K562 (cell line): Measurements from ENCODE around the gene ZSWIM8. TPM values are rescaled to one million over a fixed set of nuclear protein-coding genes. Genes with fewer than 3 reads are reported as not detected.

Experiments
- CBFA2T2 ChIP-seq: fragments of 450-650 bp; conservative IDR thresholded peaks from 2 replicates; pipeline ENCODE4 v1.6.1; 2017; ENCODE audit warnings: mild to moderate bottlenecking
- CTBP1 ChIP-seq: fragments of 450-650 bp; IDR thresholded peaks from 2 replicates; pipeline ENCODE4 v1.6.1; 2016; ENCODE audit warnings: borderline replicate concordance
- CXXC5 ChIP-seq: fragments of 250-450 bp; sonication (Bioruptor Pico); IDR thresholded peaks from 2 replicates; pipeline ENCODE4 v1.8.0; 2022; ENCODE audit warnings: inconsistent platforms, mild to moderate bottlenecking, moderate library complexity
- EP300 ChIP-seq: IDR thresholded peaks from 2 replicates; pipeline ENCODE4 v1.6.1; 2012; ENCODE audit warnings: low read length, improper control_type of control experiment
- ETV6 ChIP-seq, 3 experiments: fragments of 150-350 bp in 1 of 3; sonication (generic) in 1 of 3; formaldehyde crosslinking in 1 of 3; IDR thresholded peaks; 2 replicates each; pipeline versions ENCODE4 v1.6.1 to v1.8.0; 2014 to 2022; ENCODE audit warnings: borderline replicate concordance in 2 of 3, low read depth in 2 of 3, antibody characterized with exemption in 1 of 3, low read length in 1 of 3, mild to moderate bottlenecking in 1 of 3, missing genetic modification reagents in 1 of 3
- ID3 ChIP-seq, 2 experiments: fragments of 250-450 bp in 1 of 2; fragments of 450-650 bp in 1 of 2; sonication (Bioruptor Pico) in 1 of 2; IDR thresholded peaks; 2 replicates each; pipeline versions ENCODE4 v1.6.1 to v1.8.0; 2016 to 2021; ENCODE audit warnings: mild to moderate bottlenecking in 2 of 2, moderate library complexity in 2 of 2, missing compliant biosample characterization in 1 of 2, missing genetic modification characterization in 1 of 2
- JUN ChIP-seq, 2 experiments: sonication (generic) in 1 of 2; formaldehyde crosslinking in 1 of 2; IDR thresholded peaks; 2 replicates each; pipeline versions ENCODE4 v1.6.1 to v1.8.0; 2012 to 2022; ENCODE audit warnings: borderline replicate concordance in 2 of 2, mild to moderate bottlenecking in 2 of 2, improper control_type of control experiment in 1 of 2, low read depth in 1 of 2, low read length in 1 of 2, missing genetic modification reagents in 1 of 2
- L3MBTL2 ChIP-seq: fragments of 450-650 bp; IDR thresholded peaks from 2 replicates; pipeline ENCODE4 v1.6.1; 2016; ENCODE audit warnings: mild to moderate bottlenecking, moderate library complexity
- MBD2 ChIP-seq: sonication (generic); IDR thresholded peaks from 2 replicates; pipeline ENCODE4 v1.6.1; 2016; ENCODE audit warnings: low read depth, borderline replicate concordance
- MECOM ChIP-seq: fragments of 250-450 bp; sonication (Bioruptor Pico); IDR thresholded peaks from 2 replicates; pipeline ENCODE4 v1.8.0; 2022; ENCODE audit warnings: inconsistent platforms
- MYC ChIP-seq, 2 experiments: fragments of 250-450 bp in 1 of 2; sonication (Bioruptor Pico) in 1 of 2; IDR thresholded peaks; 2 replicates each; pipeline versions ENCODE4 v1.5.1 to v1.6.1; 2012 to 2021; ENCODE audit warnings: low read depth in 2 of 2, borderline replicate concordance in 1 of 2, improper control_type of control experiment in 1 of 2, low read length in 1 of 2, mild to moderate bottlenecking in 1 of 2, moderate library complexity in 1 of 2
- NCOR1 ChIP-seq: fragments of 450-650 bp; IDR thresholded peaks from 2 replicates; pipeline ENCODE4 v1.6.1; 2016; ENCODE audit warnings: mild to moderate bottlenecking, moderate library complexity
- NR2F6 ChIP-seq: fragments of 450-650 bp; formaldehyde crosslinking; IDR thresholded peaks from 2 replicates; pipeline ENCODE4 v1.4.0; 2020; ENCODE audit warnings: mild to moderate bottlenecking
- NR4A1 ChIP-seq, 2 experiments: fragments of 250-450 bp in 1 of 2; fragments of 450-650 bp in 1 of 2; sonication (Bioruptor Pico) in 1 of 2; IDR thresholded peaks; 2 replicates each; pipeline versions ENCODE4 v1.4.0 to v1.6.1; 2016 to 2020; ENCODE audit warnings: mild to moderate bottlenecking in 2 of 2, missing compliant biosample characterization in 1 of 2, missing genetic modification characterization in 1 of 2, moderate library complexity in 1 of 2
- POLR2AphosphoS5 ChIP-seq: IDR thresholded peaks from 2 replicates; pipeline ENCODE4 v1.6.1; 2011; ENCODE audit warnings: mild to moderate bottlenecking, low read depth, low read length, moderate library complexity; ENCODE audit not compliant: control insufficient read depth, insufficient read depth
- PREB ChIP-seq: sonication (generic); formaldehyde crosslinking; IDR thresholded peaks from 2 replicates; pipeline ENCODE4 v1.8.1; 2023; ENCODE audit warnings: mild to moderate bottlenecking, missing genetic modification reagents
- ZBTB7A ChIP-seq: IDR thresholded peaks from 2 replicates; pipeline ENCODE4 v1.6.1; 2011; ENCODE audit warnings: low read depth, mild to moderate bottlenecking, low read length, moderate library complexity, borderline replicate concordance; ENCODE audit not compliant: control insufficient read depth
- ZNF143 ChIP-seq: sonication (generic); formaldehyde crosslinking; IDR thresholded peaks from 2 replicates; pipeline ENCODE4 v1.9.0; 2022; ENCODE audit warnings: mild to moderate bottlenecking, missing genetic modification reagents
- ZNF592 ChIP-seq: fragments of 450-650 bp; IDR thresholded peaks from 2 replicates; pipeline ENCODE4 v1.6.1; 2017; ENCODE audit warnings: antibody characterized with exemption, mild to moderate bottlenecking
- polyA plus RNA-seq, 8 experiments: library from polyadenylated mRNA; depleted of rRNA in 4 of 8; stranded (reverse) in 5 of 8; unstranded in 3 of 8; fragments of >200 nt; fragmentation: Nextera tagmentation in 2 of 8; fragmentation: Illumina TruSeq in 1 of 8; extraction: Ambion mirVana in 2 of 8; extraction: Trizol in 1 of 8; gene quantifications; 2 replicates each; pipeline versions ENCODE4 v1.2.1 to v1.2.3, GENCODE V29; 2011 to 2014; ENCODE audit warnings: inconsistent platforms in 1 of 8, missing spikeins in 1 of 8
- total RNA-seq, 7 experiments: library from RNA; depleted of rRNA in 6 of 7; stranded (reverse); fragments of >200 nt in 6 of 7; fragmentation: Illumina TruSeq in 2 of 7; extraction: Trizol in 2 of 7; gene quantifications; 2 replicates each; pipeline versions ENCODE4 v1.2.1 to v1.2.3, GENCODE V29; 2011 to 2021; ENCODE audit warnings: low replicate concordance in 1 of 7

The ZSWIM8 gene
- total and polyA plus RNA-seq, 9 of the 15 experiments (the other 6 are each of a cell fraction or from before 2014, with no cell fraction given): 5.6 to 47.8 (median 26.7) TPM

- TF ChIP-seq PREB (CRISPR knock-in tag) (no peak), ETV6 (IDR thresholded peaks at IDR 0.05; ENCODE audit: borderline replicate concordance in 1 of 2, low read depth in 2 of 2, low read length in 1 of 2) (no peak), ETV6 (CRISPR knock-in tag; IDR thresholded peaks at IDR 0.05; ENCODE audit: borderline replicate concordance) (no peak), NCOR1 (0 out of 2 replicates have a peak, but pooled peaks have one; percentile 29), L3MBTL2 (peak; percentile 66), EP300 (peak; percentile 32; the same call in 1 of the 2 replicates), CTBP1 (peak; percentile 59; the same call in 1 of the 2 replicates), CBFA2T2 (0 out of 2 replicates have a peak, but pooled peaks have one; percentile 39), ZNF592 (peak; percentile 72), MECOM (CRISPR knock-in tag) (peak; percentile 82), ID3 (CRISPR knock-in tag; IDR thresholded peaks at IDR 0.05) (no peak), ID3 (tag; IDR thresholded peaks at IDR 0.05) (peak; percentile 28; the same call in 1 of the 2 replicates), NR4A1 (CRISPR knock-in tag; IDR thresholded peaks at IDR 0.05) (0 out of 2 replicates have a peak, but pooled peaks have one; percentile 36), NR4A1 (tag; IDR thresholded peaks at IDR 0.05) (no peak), JUN (IDR thresholded peaks at IDR 0.05; ENCODE audit: borderline replicate concordance, low read depth, low read length) (0 out of 2 replicates have a peak, but pooled peaks have one; percentile 16), JUN (CRISPR knock-in tag; IDR thresholded peaks at IDR 0.05; ENCODE audit: borderline replicate concordance) (no peak), NR2F6 (CRISPR knock-in tag) (no peak), ZBTB7A (no peak), ZNF143 (CRISPR knock-in tag) (no peak), MYC (IDR thresholded peaks at IDR 0.05; ENCODE audit: low read depth, low read length) (peak; percentile 25; the same call in 1 of the 2 replicates), MYC (CRISPR knock-in tag; IDR thresholded peaks at IDR 0.05; ENCODE audit: borderline replicate concordance, low read depth) (no peak), POLR2AphosphoS5 (peak; percentile 19; the same call in 1 of the 2 replicates), MBD2 (no peak), CXXC5 (0 out of 2 replicates have a peak, but pooled peaks have one; percentile 41)
These were observed 31.7 kb downstream of the ZSWIM8 start (continued) for GRCh38 chr10:73816917-73817729.
